ENCODE data around the gene ITPRID2.

The ITPRID2 gene

DNA sequence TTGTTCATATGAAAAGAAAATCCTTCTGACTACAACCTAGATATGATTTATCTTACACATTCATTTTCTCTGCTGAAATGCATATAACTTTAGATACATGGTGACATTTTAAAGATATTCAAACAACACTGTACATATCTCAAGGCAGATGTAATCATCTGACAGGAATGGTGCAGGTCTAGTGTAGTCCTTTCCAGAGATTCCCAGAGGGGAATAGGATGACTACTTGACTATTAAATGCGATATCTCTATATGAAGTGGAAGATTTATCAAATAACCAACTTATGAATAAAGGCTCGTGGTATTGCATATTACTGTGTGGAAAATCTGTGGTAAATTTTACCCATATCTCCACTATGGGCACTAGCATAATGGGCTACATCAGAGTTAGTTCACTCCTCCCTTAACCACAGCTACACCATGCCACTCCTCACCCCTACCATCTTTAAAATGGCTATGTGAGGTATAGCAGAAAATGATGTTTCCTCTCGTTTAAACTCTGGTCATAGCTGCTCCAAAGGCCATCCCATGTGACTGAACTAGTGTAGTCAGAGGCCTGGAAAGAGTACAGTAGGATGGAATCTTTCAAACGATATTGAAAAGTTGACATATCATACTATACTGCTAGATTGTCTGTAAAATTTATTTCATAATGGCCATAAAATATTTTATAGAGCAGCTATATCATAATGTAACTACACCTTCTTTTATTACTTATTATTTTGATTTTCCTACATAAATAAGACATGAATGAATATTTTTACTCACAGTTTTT, 9.1 kb upstream of the ITPRID2 start:
- no peak for DNase-seq

- no peak for DNase-seq
Observed at GRCh38 chr2:181884601-181885000, 6.9 kb upstream of the ITPRID2 start.

DNA sequence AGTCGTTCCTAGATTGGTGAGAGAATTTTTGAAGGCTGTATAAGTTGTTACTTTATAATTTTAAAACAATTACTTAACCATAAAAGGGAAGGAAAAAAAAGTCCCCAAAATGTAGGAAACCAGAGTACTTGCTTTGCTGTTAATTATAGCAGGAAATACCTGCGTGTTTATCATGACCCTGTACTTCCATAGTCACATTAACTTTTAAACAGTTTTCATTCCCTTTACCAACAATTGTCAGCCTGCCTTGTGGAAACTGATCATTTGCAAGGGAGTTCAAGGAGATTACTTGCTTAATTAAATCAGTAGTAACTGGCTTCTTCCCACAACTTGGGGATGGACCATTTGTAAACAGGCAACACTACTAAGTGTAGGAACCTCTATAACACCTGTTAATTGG, 6.4 kb upstream of the ITPRID2 start:
- no peak for DNase-seq

DNA sequence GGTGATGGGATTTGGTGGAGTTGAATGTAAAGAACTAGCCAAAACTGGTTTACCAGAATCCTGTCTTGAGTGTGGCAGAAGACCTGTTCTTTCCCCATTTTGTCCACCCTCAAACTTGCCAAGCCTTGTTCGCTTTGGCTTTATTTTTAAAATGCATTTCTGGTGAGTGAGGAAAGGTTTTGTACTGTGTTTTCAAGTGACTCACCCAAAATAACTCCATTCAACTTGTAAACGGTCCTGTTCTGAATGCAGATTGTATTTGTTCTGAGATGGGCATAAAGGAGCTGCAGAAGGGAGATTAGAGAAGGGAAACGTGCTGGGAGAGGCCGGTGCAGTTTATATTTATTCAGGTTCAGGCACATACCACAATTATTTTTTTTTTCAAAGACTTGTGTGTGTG, 5.3 kb upstream of the ITPRID2 start:
- no peak for DNase-seq

DNA sequence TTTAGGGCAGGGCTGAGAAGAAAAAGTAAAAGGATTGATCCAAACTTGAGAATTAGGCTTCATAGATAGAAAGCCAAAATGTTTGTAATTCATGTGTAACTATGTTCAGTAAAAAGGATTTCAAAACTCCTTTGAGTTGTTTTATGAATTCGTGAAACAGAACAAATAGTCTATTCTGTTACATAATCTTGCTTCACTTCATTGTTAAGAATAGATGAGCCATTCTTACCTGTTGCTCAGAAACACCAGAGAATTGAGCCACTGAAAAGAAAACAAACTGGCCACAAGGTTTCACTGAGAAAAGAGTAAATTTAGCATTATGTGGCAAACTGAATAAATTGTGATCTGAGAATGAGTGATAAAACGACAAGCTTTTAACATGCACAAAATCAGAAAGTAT, 4.5 kb upstream of the ITPRID2 start:
- no peak for DNase-seq

GRCh38 chr2:181889776-181890175, 1.8 kb upstream of the ITPRID2 start:
- DNase-seq, result no peak

DNA sequence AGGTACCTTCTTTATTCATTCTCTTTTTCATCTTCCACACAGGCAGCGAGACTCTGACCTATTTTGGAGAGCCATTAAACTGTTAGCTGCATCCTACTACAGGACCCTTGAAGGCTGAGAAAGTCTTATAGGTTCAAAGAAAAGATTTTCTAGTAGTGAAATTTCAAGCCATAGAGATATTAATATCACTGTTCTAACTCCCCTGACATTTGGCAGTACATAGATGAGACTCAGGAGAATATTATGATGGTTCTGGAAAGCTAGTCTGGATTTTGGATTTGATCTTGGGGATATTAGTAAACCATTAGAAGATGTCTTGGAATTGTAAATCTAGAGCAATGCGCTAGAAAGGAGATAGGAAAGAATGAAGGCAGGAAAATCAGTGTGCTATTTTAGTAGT, 1.3 kb upstream of the ITPRID2 start:
- DNase-seq, result no peak

DNA sequence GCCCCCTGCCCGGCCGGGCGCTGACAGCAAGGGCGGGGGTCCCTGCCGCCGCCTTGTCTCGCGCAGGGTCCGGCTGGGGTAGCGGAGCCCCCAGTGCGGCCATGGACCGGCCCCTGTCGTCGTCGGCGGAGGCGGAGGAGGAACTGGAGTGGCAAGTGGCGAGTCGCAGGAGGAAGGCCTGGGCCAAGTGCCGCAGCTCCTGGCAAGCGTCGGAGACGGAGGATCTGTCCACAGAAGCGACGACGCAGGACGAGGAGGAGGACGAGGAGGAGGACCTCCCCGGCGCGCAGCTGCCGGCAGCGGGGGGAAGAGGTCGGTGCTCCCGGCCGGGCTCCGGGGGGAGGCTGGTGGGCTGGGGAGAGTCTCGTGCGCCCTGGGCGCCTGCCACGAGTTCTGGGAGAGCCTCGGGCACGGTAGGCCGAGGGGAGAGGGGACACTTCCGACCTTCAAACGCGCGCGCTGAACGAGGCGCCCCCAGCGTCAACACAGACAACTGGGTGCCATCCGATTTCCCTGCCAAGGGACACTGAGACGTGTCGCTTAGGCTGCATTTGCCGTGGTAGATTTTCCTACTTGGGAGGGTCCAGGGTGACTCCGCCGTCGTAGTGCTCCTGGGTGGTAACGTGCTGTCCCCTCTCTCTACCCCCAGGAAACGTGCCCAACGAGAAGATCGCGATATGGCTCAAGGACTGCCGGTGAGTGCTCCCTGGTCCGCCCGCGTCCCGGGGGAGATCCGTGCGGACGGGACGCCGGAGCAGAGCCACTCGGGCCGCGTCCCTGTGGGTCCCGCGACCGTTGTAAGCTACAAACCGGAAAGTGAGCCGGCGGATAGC, 652 bp downstream of the ITPRID2 start:
- peak; percentile 52 for DNase-seq

- DNase-seq, result no peak
Observed at GRCh38 chr2:181892799-181893435, 1.4 kb downstream of the ITPRID2 start.

GRCh38 chr2:181894381-181894780, 2.9 kb downstream of the ITPRID2 start:
- no peak for DNase-seq

DNA sequence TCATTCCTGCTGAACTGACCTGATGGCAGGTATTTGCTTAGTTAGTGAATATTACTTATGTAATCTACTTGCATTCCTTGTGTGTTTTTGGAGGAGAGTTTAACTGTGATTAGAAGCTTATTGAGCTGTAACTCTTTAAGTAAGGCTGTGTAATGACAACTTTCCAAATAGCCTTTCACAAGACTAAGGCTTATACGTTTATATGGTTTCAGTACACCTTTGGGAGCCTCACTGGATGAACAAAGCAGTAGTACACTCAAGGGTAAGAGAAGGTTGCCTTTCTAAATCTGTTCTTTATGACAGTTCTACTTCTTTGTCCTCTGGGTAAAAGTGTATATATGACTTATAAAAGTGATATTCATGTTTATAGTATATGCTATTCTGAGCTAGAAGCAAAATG, 4.3 kb downstream of the ITPRID2 start:
- DNase-seq, result no peak

- no peak for DNase-seq
Observed at GRCh38 chr2:181896286-181896685, 4.8 kb downstream of the ITPRID2 start.

- no peak for DNase-seq
Observed at GRCh38 chr2:181900007-181900651, 8.6 kb downstream of the ITPRID2 start.

DNA sequence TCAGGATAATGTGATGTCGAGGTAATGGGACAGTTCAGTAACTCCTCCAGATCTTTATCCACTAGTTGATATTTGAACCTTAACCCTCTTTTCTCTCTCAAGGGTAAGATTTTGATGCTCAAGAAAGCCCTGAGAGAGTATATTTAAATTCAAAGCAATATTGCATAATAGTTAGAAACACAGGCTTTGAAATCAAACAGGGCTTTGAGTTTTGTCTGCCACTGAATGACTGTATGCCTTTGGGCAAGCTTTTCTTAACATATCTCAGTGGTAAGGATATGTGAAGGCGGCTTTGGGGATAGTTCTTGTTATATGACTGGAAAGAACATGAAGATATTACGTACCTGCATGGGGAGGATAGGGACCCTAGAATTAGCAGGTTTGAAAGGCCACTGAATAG, 11.1 kb downstream of the ITPRID2 start:
- no peak for DNase-seq

DNA sequence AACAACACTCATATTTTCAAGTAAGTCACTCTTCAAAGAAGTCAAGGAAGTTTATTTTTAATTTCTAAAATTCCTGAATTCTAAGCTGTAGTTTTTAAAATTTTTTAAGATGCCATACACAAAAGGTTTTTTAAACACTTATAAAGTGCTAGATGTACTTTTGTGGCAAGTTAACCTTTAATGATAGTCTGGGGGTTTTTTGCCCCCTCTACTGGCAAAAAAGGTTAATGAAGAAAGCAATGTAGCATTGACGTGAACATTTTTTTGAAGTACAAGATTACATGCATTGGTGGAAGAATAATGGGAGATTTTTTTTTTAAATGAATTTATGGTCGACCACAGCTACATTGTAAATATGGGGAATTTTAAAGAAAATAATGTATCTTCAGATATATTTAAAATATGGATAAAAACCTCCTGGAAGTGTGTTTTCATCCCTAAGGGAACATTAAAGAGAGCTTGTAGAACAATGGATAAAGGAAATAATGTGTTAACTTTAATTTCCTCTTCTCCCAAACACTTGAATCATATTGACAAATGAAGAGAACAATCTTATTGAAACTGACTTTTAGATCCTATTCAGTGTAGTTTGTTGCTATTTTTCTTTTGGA, 12.6 kb downstream of the ITPRID2 start:
- DNase-seq, result no peak

DNA sequence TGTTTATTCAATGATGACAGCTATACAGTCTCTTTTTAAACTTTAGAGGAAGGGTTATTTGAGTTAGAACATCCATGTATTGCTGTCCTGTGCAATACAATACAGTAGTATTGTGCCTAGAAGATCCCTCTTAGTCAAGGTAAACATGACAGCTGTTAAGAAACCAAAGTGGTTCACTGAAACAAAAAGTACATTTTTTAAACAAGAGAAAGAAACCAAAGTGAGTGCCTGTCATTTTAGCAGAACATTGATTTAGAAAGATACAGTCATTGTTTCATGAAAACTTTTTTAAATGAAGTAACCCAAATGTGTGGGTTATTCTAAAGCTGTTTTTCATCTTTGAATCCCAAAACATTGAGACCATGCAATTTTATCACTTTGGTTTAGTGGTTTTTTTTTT, 15.5 kb downstream of the ITPRID2 start:
- no peak for DNase-seq

- no peak for DNase-seq
Observed at GRCh38 chr2:181907635-181908034, 16.1 kb downstream of the ITPRID2 start.

DNA sequence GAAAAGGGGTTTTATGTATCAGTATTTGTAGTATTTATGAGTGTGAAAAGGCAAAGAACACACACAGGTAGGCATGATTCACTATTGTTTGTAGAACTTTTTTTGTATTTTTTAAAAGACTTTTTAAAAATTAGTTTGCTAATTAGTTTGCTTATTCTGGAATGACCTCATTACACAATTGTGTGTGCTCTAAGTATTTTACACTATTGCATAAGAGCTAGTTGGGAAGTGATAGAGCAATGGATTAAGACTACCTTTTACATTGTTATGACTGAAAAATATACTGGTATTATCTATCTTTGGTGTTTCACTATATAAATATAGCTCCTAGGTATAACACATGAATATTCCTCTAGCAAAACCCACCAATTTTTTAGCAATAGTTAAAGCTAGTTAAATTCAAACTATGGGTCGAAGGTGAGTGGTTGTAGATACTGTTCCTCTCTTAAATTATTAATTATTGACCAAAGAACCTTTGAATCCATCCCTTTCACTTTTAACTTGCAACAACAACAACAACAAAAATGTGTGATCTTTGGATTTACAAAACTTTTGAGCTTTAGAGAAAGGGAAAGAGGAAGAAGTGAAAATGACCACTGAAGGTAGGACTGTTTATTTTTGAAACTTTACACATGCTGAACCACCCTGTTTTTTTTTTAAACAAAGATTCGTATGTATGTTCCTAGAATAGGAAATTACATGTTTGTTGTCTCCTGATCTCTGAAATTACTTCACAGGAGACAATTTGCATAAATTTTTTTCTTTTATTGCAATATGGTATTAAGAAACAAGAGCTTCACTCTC, 18.7 kb downstream of the ITPRID2 start:
- no peak for DNase-seq

GRCh38 chr2:181911830-181912229, 20.3 kb downstream of the ITPRID2 start:
- DNase-seq, result no peak

- DNase-seq, result no peak
Observed at GRCh38 chr2:181915102-181915501, 23.6 kb downstream of the ITPRID2 start.

- DNase-seq, result no peak
Observed at GRCh38 chr2:181916726-181917718, 25.5 kb downstream of the ITPRID2 start.

All from stimulated activated CD4-positive, alpha-beta T cell treated with anti-CD3 and anti-CD28 coated beads, Interleukin-12 subunit alpha, Interleukin-12 subunit beta, amount 100 ng/mL, for 4 hours (primary cell).